Measurements from ENCODE around the gene SLC38A8. TPM values are rescaled to one million over a fixed set of nuclear protein-coding genes. Genes with fewer than 3 reads are reported as not detected.
A peak's percentile ranks its signal among the peaks of the same experiment; 100 is the strongest.

Gene SLC38A8
- polyA plus RNA-seq, 6 donors from 2014 or later, result not detected

GRCh38 chr16:84062734-84063640, 20.4 kb upstream of the SLC38A8 start:
- ATAC-seq (ENCODE audit: low read depth in 2 of 2) (peak; percentile 56 to 75), DNase-seq (peak; percentile 21)
- no peaks in the 10 kb centered on the region for H3K9me3 Mint-ChIP-seq
- H3K36me3 Mint-ChIP-seq, result peaks cover 20 to 29% of the 10 kb centered on the region in 2 donors
- H3K27ac Mint-ChIP-seq, result peak overlapping the region in 2 of 6 donors; percentile 6 to 9
- no peak overlapping the region for H3K4me3 Mint-ChIP-seq
- H3K27me3 Mint-ChIP-seq, result no peaks in the 10 kb centered on the region
- peaks cover 0 to 3% (median 0%) of the 10 kb centered on the region in 3 donors for H3K4me1 Mint-ChIP-seq

- Mint-ChIP-seq H3K9me3 (no peaks in the 10 kb centered on the region), H3K27me3 (no peaks in the 10 kb centered on the region), H3K4me1 (peaks cover 0 to 3% (median 0%) of the 10 kb centered on the region in 3 donors), H3K4me3 (no peak overlapping the region), H3K27ac (no peak overlapping the region), H3K36me3 (peaks cover 29 to 39% of the 10 kb centered on the region in 2 donors)
- ATAC-seq (ENCODE audit: low read depth in 2 of 2) (no peak), DNase-seq (no peak)
These were observed 18.7 kb upstream of the SLC38A8 start for GRCh38 chr16:84061236-84061819.

GRCh38 chr16:84059946-84060901, 17.6 kb upstream of the SLC38A8 start:
- no peaks in the 10 kb centered on the region for H3K27me3 Mint-ChIP-seq
- peaks cover 29 to 46% of the 10 kb centered on the region in 2 donors for H3K36me3 Mint-ChIP-seq
- no peak for ATAC-seq (ENCODE audit: low read depth in 2 of 2)
- H3K27ac Mint-ChIP-seq, result peak overlapping the region in 1 of 6 donors; percentile 81
- DNase-seq, result no peak
- no peaks in the 10 kb centered on the region for H3K9me3 Mint-ChIP-seq
- H3K4me3 Mint-ChIP-seq, result no peak overlapping the region
- peaks cover 0 to 3% (median 0%) of the 10 kb centered on the region in 3 donors for H3K4me1 Mint-ChIP-seq

GRCh38 chr16:84059111-84059510, 16.5 kb upstream of the SLC38A8 start:
- ATAC-seq (ENCODE audit: low read depth in 2 of 2), result no peak
- Mint-ChIP-seq H3K4me1 (peaks cover 0 to 3% (median 0%) of the 10 kb centered on the region in 3 donors), H3K4me3 (no peak overlapping the region), H3K9me3 (no peaks in the 10 kb centered on the region), H3K27me3 (no peaks in the 10 kb centered on the region), H3K27ac (peak overlapping the region in 1 of 6 donors; percentile 22), H3K36me3 (peaks cover 30 to 49% of the 10 kb centered on the region in 2 donors)
- no peak for DNase-seq

GRCh38 chr16:84058664-84059063, 16.1 kb upstream of the SLC38A8 start:
- Mint-ChIP-seq H3K9me3 (no peaks in the 10 kb centered on the region), H3K4me1 (peaks cover 0 to 3% (median 0%) of the 10 kb centered on the region in 3 donors), H3K36me3 (peaks cover 30 to 50% of the 10 kb centered on the region in 2 donors), H3K27me3 (no peaks in the 10 kb centered on the region), H3K27ac (peak overlapping the region in 1 of 6 donors; percentile 14), H3K4me3 (no peak overlapping the region)
- no peak for DNase-seq
- no peak for ATAC-seq (ENCODE audit: low read depth in 2 of 2)

GRCh38 chr16:84058211-84058610, 15.6 kb upstream of the SLC38A8 start:
- Mint-ChIP-seq H3K4me1 (peaks cover 0 to 3% (median 0%) of the 10 kb centered on the region in 3 donors), H3K36me3 (peaks cover 28 to 48% of the 10 kb centered on the region in 2 donors), H3K27ac (peak overlapping the region in 1 of 6 donors; percentile 14), H3K9me3 (no peaks in the 10 kb centered on the region), H3K4me3 (no peak overlapping the region), H3K27me3 (no peaks in the 10 kb centered on the region)
- DNase-seq (no peak), ATAC-seq (ENCODE audit: low read depth in 2 of 2) (no peak)

- DNase-seq (no peak), ATAC-seq (ENCODE audit: low read depth in 2 of 2) (no peak)
- Mint-ChIP-seq H3K4me3 (peak overlapping the region in 1 of 8 donors; percentile 31), H3K9me3 (no peaks in the 10 kb centered on the region), H3K4me1 (no peaks in the 10 kb centered on the region), H3K27ac (no peak overlapping the region), H3K36me3 (peaks cover 35 to 51% of the 10 kb centered on the region in 2 donors), H3K27me3 (no peaks in the 10 kb centered on the region)
These were observed 14.3 kb upstream of the SLC38A8 start for GRCh38 chr16:84056933-84057332.

GRCh38 chr16:84055801-84056634, 13.4 kb upstream of the SLC38A8 start:
- no peaks in the 10 kb centered on the region for H3K27me3 Mint-ChIP-seq
- no peaks in the 10 kb centered on the region for H3K4me1 Mint-ChIP-seq
- peak overlapping the region in 1 of 6 donors; percentile 60 for H3K27ac Mint-ChIP-seq
- H3K36me3 Mint-ChIP-seq, result peaks cover 35 to 51% of the 10 kb centered on the region in 2 donors
- H3K4me3 Mint-ChIP-seq, result no peak overlapping the region
- no peak for ATAC-seq (ENCODE audit: low read depth in 2 of 2)
- no peaks in the 10 kb centered on the region for H3K9me3 Mint-ChIP-seq
- no peak for DNase-seq

GRCh38 chr16:84055366-84055765, 12.8 kb upstream of the SLC38A8 start:
- H3K27ac Mint-ChIP-seq, result peak overlapping the region in 2 of 6 donors; percentile 30 to 54
- ATAC-seq (ENCODE audit: low read depth in 2 of 2) (no peak), DNase-seq (no peak)
- H3K27me3 Mint-ChIP-seq, result no peaks in the 10 kb centered on the region
- H3K4me3 Mint-ChIP-seq, result no peak overlapping the region
- no peaks in the 10 kb centered on the region for H3K4me1 Mint-ChIP-seq
- H3K9me3 Mint-ChIP-seq, result no peaks in the 10 kb centered on the region
- H3K36me3 Mint-ChIP-seq, result peaks cover 35 to 51% of the 10 kb centered on the region in 2 donors

- peaks cover 34 to 51% of the 10 kb centered on the region in 2 donors for H3K36me3 Mint-ChIP-seq
- DNase-seq, result no peak
- no peak overlapping the region for H3K27ac Mint-ChIP-seq
These were observed 12.3 kb upstream of the SLC38A8 start for GRCh38 chr16:84054916-84055315.

GRCh38 chr16:84054271-84054670, 11.7 kb upstream of the SLC38A8 start:
- H3K9me3 Mint-ChIP-seq, result no peaks in the 10 kb centered on the region
- H3K4me3 Mint-ChIP-seq, result no peak overlapping the region
- no peaks in the 10 kb centered on the region for H3K27me3 Mint-ChIP-seq
- H3K4me1 Mint-ChIP-seq, result no peaks in the 10 kb centered on the region
- ATAC-seq (ENCODE audit: low read depth in 2 of 2), result no peak
- no peak for DNase-seq
- peaks cover 31 to 51% of the 10 kb centered on the region in 2 donors for H3K36me3 Mint-ChIP-seq
- H3K27ac Mint-ChIP-seq, result no peak overlapping the region

More at GRCh38 chr16:84054916-84055315, 12.3 kb upstream of the SLC38A8 start:
- Mint-ChIP-seq H3K4me3 (no peak overlapping the region), H3K9me3 (no peaks in the 10 kb centered on the region), H3K4me1 (no peaks in the 10 kb centered on the region), H3K27me3 (no peaks in the 10 kb centered on the region)
- ATAC-seq (ENCODE audit: low read depth in 2 of 2), result no peak

GRCh38 chr16:84053237-84053636, 10.6 kb upstream of the SLC38A8 start:
- Mint-ChIP-seq H3K4me1 (no peaks in the 10 kb centered on the region), H3K9me3 (no peaks in the 10 kb centered on the region), H3K4me3 (no peak overlapping the region), H3K27me3 (no peaks in the 10 kb centered on the region), H3K27ac (peak overlapping the region in 2 of 6 donors; percentile 39 to 45), H3K36me3 (peaks cover 27 to 45% of the 10 kb centered on the region in 2 donors)
- DNase-seq (no peak), ATAC-seq (ENCODE audit: low read depth in 2 of 2) (no peak)

Data from naive B cell (primary cell).